ENCODE results near the gene ASMT. TPM values are rescaled to one million over a fixed set of nuclear protein-coding genes. Genes with fewer than 3 reads are reported as not detected.

The ASMT gene
- polyA plus RNA-seq, 1 of the 3 experiments (the other 2 are of a cell fraction) = 0.26 TPM

DNA sequence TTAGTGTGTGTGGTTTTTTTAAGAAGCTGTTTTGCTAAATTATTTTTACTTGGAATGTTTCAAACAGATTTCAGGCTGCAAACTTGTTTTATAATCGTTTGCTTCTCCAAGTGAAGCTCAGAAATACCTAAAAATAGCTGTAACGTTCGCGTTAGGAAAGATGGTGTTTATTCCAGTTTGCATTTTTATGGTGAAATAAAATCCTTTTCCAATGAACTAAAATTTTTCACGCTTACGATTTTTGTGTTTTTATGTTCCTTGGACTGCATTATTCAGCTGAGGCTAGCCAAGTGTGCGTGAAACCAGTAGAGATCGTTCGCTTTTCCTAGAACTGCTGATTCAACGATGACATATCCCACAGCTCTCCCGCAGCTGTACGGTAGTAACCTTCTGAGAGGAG, 12.6 kb upstream of the ASMT start:
- peaks cover 2% of the 10 kb centered on the region; the same call in 1 of the 2 replicates for H3K79me2 ChIP-seq (ENCODE audit: insufficient read depth)

DNA sequence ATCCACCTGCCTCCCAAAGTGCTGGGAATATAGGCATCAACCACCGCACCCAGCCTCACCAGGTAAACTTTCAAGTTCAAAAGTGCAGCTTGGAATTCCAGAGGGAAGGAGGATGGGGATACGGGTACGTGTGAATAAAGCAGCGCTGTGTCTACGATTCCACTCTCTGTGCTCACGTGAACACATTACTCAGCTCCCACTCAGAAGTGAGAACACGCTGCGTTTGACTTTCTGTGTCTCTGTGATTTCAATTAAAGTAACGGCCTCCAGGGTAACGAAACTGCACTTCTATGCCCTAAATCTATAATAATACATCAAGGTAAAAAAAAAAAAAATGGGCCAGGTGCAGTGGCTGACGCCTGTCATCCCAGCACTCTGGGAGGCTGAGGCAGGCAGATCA, 8.4 kb upstream of the ASMT start:
- ChIA-PET CTCF (no interaction called here), POLR2A (no interaction called here)
- Histone ChIP-seq H3K79me2 (ENCODE audit: insufficient read depth) (no peaks in the 10 kb centered on the region), H3K27me3 (ENCODE audit: insufficient read depth) (no peaks in the 10 kb centered on the region), H3K36me3 (replicated peaks in 1 of 2; ENCODE audit: control insufficient read depth in 1 of 2, insufficient read depth in 2 of 2, low read length in 1 of 2) (peaks cover 15 to 16% of the 10 kb centered on the region in 2 experiments), H4K20me1 (ENCODE audit: insufficient read depth) (no peaks in the 10 kb centered on the region), H3F3A (replicated peaks; ENCODE audit: insufficient read depth) (peaks cover 9% of the 10 kb centered on the region), H3K4me2 (no peak overlapping the region), H3K9me3 (no peaks in the 10 kb centered on the region), H3K9me2 (no peaks in the 10 kb centered on the region), H2AFZ (ENCODE audit: low read depth) (no peak overlapping the region), H3K4me3 (ENCODE audit: low read depth in 2 of 2, low read length in 1 of 2) (no peak overlapping the region), H3K9ac (no peak overlapping the region), H3K27ac (ENCODE audit: low read depth in 2 of 2, low read length in 1 of 2) (no peak overlapping the region), H3K4me1 (ENCODE audit: control insufficient read depth in 1 of 2, insufficient read depth in 2 of 2, low read depth in 1 of 2, low read length in 1 of 2) (no peaks in the 10 kb centered on the region)
- DNase-seq = no peak
- TF ChIP-seq, protein P1, sequence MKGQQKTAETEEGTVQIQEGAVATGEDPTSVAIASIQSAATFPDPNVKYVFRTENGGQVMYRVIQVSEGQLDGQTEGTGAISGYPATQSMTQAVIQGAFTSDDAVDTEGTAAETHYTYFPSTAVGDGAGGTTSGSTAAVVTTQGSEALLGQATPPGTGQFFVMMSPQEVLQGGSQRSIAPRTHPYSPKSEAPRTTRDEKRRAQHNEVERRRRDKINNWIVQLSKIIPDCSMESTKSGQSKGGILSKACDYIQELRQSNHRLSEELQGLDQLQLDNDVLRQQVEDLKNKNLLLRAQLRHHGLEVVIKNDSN (IDR thresholded peaks at IDR 0.05; ENCODE audit: borderline replicate concordance, low read depth) = no peak
- TF ChIP-seq MXI1 (IDR thresholded peaks at IDR 0.05; ENCODE audit: low read depth, low read length) (no peak), TCF12 (IDR thresholded peaks at IDR 0.05) (no peak), GATA2 (CRISPR knock-in tag; IDR thresholded peaks at IDR 0.05) (no peak)
- WGBS (ENCODE audit: low lambda C conversion rate) = 94% methylated on average over 11 of the region's 11 CpGs

More for the DNA sequence above, 12.6 kb upstream of the ASMT start:
- TF ChIP-seq, protein P2, sequence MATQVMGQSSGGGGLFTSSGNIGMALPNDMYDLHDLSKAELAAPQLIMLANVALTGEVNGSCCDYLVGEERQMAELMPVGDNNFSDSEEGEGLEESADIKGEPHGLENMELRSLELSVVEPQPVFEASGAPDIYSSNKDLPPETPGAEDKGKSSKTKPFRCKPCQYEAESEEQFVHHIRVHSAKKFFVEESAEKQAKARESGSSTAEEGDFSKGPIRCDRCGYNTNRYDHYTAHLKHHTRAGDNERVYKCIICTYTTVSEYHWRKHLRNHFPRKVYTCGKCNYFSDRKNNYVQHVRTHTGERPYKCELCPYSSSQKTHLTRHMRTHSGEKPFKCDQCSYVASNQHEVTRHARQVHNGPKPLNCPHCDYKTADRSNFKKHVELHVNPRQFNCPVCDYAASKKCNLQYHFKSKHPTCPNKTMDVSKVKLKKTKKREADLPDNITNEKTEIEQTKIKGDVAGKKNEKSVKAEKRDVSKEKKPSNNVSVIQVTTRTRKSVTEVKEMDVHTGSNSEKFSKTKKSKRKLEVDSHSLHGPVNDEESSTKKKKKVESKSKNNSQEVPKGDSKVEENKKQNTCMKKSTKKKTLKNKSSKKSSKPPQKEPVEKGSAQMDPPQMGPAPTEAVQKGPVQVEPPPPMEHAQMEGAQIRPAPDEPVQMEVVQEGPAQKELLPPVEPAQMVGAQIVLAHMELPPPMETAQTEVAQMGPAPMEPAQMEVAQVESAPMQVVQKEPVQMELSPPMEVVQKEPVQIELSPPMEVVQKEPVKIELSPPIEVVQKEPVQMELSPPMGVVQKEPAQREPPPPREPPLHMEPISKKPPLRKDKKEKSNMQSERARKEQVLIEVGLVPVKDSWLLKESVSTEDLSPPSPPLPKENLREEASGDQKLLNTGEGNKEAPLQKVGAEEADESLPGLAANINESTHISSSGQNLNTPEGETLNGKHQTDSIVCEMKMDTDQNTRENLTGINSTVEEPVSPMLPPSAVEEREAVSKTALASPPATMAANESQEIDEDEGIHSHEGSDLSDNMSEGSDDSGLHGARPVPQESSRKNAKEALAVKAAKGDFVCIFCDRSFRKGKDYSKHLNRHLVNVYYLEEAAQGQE (IDR thresholded peaks at IDR 0.05; ENCODE audit: low read depth, low read length) = no peak
- TF ChIP-seq TEAD4 (IDR thresholded peaks at IDR 0.05; ENCODE audit: borderline replicate concordance, insufficient read depth) (no peak), JUND (IDR thresholded peaks at IDR 0.05) (no peak), CHD2 (IDR thresholded peaks at IDR 0.05; ENCODE audit: low read length, partially characterized antibody) (no peak), RAD21 (IDR thresholded peaks at IDR 0.05; ENCODE audit: low read length) (no peak), FOXM1 (IDR thresholded peaks at IDR 0.05; ENCODE audit: low read depth) (no peak), YY1 (IDR thresholded peaks at IDR 0.05; ENCODE audit: low read depth) (no peak)
- TF ChIP-seq, protein P3, sequence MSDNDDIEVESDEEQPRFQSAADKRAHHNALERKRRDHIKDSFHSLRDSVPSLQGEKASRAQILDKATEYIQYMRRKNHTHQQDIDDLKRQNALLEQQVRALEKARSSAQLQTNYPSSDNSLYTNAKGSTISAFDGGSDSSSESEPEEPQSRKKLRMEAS (IDR thresholded peaks at IDR 0.05; ENCODE audit: low read depth) = no peak
- Histone ChIP-seq H4K20me1 (ENCODE audit: insufficient read depth) (peaks cover 3% of the 10 kb centered on the region), H3K4me3 (ENCODE audit: low read depth in 2 of 2, low read length in 1 of 2) (no peak overlapping the region), H3K9ac (no peak overlapping the region), H3K9me2 (no peaks in the 10 kb centered on the region), H3F3A (replicated peaks; ENCODE audit: insufficient read depth) (peaks cover 9% of the 10 kb centered on the region), H3K4me1 (ENCODE audit: control insufficient read depth in 1 of 2, insufficient read depth in 2 of 2, low read depth in 1 of 2, low read length in 1 of 2) (no peaks in the 10 kb centered on the region), H3K27me3 (ENCODE audit: insufficient read depth) (no peaks in the 10 kb centered on the region), H3K36me3 (replicated peaks in 1 of 2; ENCODE audit: control insufficient read depth in 1 of 2, insufficient read depth in 2 of 2, low read length in 1 of 2) (peaks cover 16 to 55% of the 10 kb centered on the region in 2 experiments), H3K9me3 (no peaks in the 10 kb centered on the region), H2AFZ (ENCODE audit: low read depth) (no peak overlapping the region), H3K27ac (ENCODE audit: low read depth in 2 of 2, low read length in 1 of 2) (no peak overlapping the region), H3K4me2 (no peak overlapping the region)
- CTCF ChIA-PET = no interaction called here
- no peak for DNase-seq
- POLR2A ChIA-PET = no interaction called here
- 96% methylated on average over 12 of the region's 12 CpGs for WGBS (ENCODE audit: low lambda C conversion rate)

Measured in SK-N-SH (cell line).